ENCODE results near the gene KMT2C. TPM values are rescaled to one million over a fixed set of nuclear protein-coding genes. Genes with fewer than 3 reads are reported as not detected.

The KMT2C gene
- total and polyA plus RNA-seq, 11 donors = 8.4 to 62.4 (median 42.2) TPM

DNA sequence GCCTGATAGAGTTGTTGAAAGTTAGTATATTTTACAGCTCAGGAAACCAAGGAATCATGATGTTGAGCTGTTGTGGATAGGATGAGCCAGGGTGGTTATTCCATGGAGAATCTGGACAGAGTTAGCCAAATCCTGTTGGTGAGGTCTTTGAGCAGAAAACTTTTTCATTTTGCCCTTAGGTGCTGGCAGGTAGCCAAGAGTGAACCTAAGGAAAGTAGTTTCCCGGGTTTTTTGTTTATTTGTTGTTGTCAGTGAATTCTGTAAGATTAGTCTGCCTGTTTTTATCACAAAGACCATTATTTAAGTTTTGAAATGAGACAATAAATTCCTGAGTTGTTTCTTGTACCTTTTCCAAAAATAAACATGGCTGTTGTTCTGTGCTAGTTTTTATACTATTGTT is 349.3 kb downstream of the KMT2C start:
- Histone ChIP-seq H3K9me3 (peaks cover 0 to 22% (median 11%) of the 10 kb centered on the region in 12 donors), H3K36me3 (no peaks in the 10 kb centered on the region), H3K4me3 (no peak overlapping the region), H3K27ac (no peak overlapping the region), H3K27me3 (no peaks in the 10 kb centered on the region), H3K4me1 (peaks cover 0 to 19% (median 0%) of the 10 kb centered on the region in 12 donors)
- intact Hi-C loops (cut with DNase I) = no loop called here
- 48 to 60% (median 54%) methylated on average over 1 of the region's 1 CpG for whole genome bisulfite sequencing, 4 donors
- DNase-seq (no peak), ATAC-seq (no peak)
- TF ChIP-seq, protein P1, sequence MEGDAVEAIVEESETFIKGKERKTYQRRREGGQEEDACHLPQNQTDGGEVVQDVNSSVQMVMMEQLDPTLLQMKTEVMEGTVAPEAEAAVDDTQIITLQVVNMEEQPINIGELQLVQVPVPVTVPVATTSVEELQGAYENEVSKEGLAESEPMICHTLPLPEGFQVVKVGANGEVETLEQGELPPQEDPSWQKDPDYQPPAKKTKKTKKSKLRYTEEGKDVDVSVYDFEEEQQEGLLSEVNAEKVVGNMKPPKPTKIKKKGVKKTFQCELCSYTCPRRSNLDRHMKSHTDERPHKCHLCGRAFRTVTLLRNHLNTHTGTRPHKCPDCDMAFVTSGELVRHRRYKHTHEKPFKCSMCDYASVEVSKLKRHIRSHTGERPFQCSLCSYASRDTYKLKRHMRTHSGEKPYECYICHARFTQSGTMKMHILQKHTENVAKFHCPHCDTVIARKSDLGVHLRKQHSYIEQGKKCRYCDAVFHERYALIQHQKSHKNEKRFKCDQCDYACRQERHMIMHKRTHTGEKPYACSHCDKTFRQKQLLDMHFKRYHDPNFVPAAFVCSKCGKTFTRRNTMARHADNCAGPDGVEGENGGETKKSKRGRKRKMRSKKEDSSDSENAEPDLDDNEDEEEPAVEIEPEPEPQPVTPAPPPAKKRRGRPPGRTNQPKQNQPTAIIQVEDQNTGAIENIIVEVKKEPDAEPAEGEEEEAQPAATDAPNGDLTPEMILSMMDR (IDR thresholded peaks at IDR 0.05) = no peak
- TF ChIP-seq POLR2A (IDR thresholded peaks at IDR 0.05) = no peak

- intact Hi-C loops (cut with DNase I) = no loop called here
- WGBS, 4 donors = 95 to 97% (median 96%) methylated on average over 3 of the region's 3 CpGs
- H3K36me3 ChIP-seq = no peaks in the 10 kb centered on the region
- H3K9me3 ChIP-seq = peaks cover 0 to 22% (median 11%) of the 10 kb centered on the region in 12 donors
- ATAC-seq (no peak), DNase-seq (no peak)
- H3K4me3 ChIP-seq = no peak overlapping the region
- TF ChIP-seq, protein P1 (IDR thresholded peaks at IDR 0.05) = no peak
- TF ChIP-seq POLR2A (IDR thresholded peaks at IDR 0.05) = no peak
- H3K4me1 ChIP-seq = peaks cover 0 to 16% (median 0%) of the 10 kb centered on the region in 12 donors
- H3K27ac ChIP-seq = no peak overlapping the region
- no peaks in the 10 kb centered on the region for H3K27me3 ChIP-seq
These were observed 350.7 kb downstream of the KMT2C start for GRCh38 chr7:152085131-152085530.

Other genes starting within 250 kb of the KMT2C start
- under 1 TPM; 0.15 to 0.85 (median 0.38) TPM for gene XRCC2, start 240.1 kb upstream of the KMT2C start, total RNA-seq
- gene XRCC2, start 240.1 kb upstream of the KMT2C start, polyA plus RNA-seq = under 1 TPM; 0.14 to 0.23 TPM